HepG2 (cell line): ENCODE data around the gene BEAN1. TPM values are rescaled to one million over a fixed set of nuclear protein-coding genes. Genes with fewer than 3 reads are reported as not detected.

Source experiments
- ATAC-seq: fragments of 200-7000 bp; cut with Tn5 transposase; 3 replicates; pipeline ENCODE4 v1.9.1; 2020; ENCODE audit warnings: mild to moderate bottlenecking, moderate library complexity
- BruUV-seq: library from RNA; stranded (reverse); fragments of 400-500 nt; replicated peaks from 2 replicates; lab custom pipeline; 2021; lab: Mats Ljungman, UMichigan
- CTCF ChIA-PET: fragments of 300-600 bp; formaldehyde crosslinking; extraction: SDS; loops from one replicate; lab custom pipeline; 2021; ENCODE audit warnings: low total read pairs, inconsistent platforms, low intra/inter-chr PET ratio; lab: Yijun Ruan, JAX
- POLR2A ChIA-PET: fragments of 350-600 bp; sonication (Branson Sonifier 250); formaldehyde crosslinking; loops from one replicate; lab custom pipeline; 2020; ENCODE audit warnings: antibody characterized with exemption, inconsistent platforms; lab: Yijun Ruan, JAX
- DNase-seq: peaks from one replicate; pipeline ENCODE4 v3.0.0-alpha.2; 2015; ENCODE audit warnings: low spot score
- FAIRE-seq: peaks from 3 replicates; lab custom pipeline; 2011; peaks lifted over from hg19 to GRCh38; lab: Jason Lieb, UNC
- H2AFZ ChIP-seq: one replicate; pipeline ENCODE4 v1.6.1; 2011; ENCODE audit warnings: low read length, inconsistent platforms
- H3K27ac ChIP-seq: fragments of 300-600 bp; 3 replicates; pipeline ENCODE4 v1.8.0; 2011; ENCODE audit warnings: mixed run types, mild to moderate bottlenecking, mixed read lengths, low read length, inconsistent platforms; ENCODE audit not compliant: insufficient read depth; ENCODE audit errors: extremely low read length
- H3K27me3 ChIP-seq, 2 experiments: fragments of 200-600 bp in 1 of 2; 2 replicates in 1 of 2; 3 replicates in 1 of 2; pipeline versions ENCODE4 v1.6.0 to v1.8.0; 2011; ENCODE audit warnings: low read length in 2 of 2, mild to moderate bottlenecking in 2 of 2, moderate library complexity in 2 of 2, inconsistent platforms in 1 of 2; ENCODE audit not compliant: insufficient read depth in 2 of 2, control insufficient read depth in 1 of 2
- H3K36me3 ChIP-seq, 2 experiments: fragments of 200-600 bp in 1 of 2; replicated peaks in 1 of 2; 2 replicates in 1 of 2; 3 replicates in 1 of 2; pipeline versions ENCODE4 v1.5.1 to v1.8.0; 2011; ENCODE audit warnings: low read length in 2 of 2, inconsistent platforms in 1 of 2; ENCODE audit not compliant: insufficient read depth in 2 of 2, control insufficient read depth in 1 of 2
- H3K4me1 ChIP-seq: 2 replicates; pipeline ENCODE4 v1.5.1; 2012; ENCODE audit warnings: low read length, inconsistent platforms; ENCODE audit not compliant: insufficient read depth
- H3K4me2 ChIP-seq: 2 replicates; pipeline ENCODE4 v1.6.0; 2011; ENCODE audit warnings: low read depth, low read length, inconsistent platforms
- H3K4me3 ChIP-seq, 3 experiments: fragments of 200-600 bp in 1 of 3; sonication (generic), shearing (Covaris generic) in 1 of 3; replicated peaks in 1 of 3; 2 replicates each; pipeline ENCODE4 v1.5.1; 2011 to 2016; ENCODE audit warnings: low read length in 3 of 3, inconsistent platforms in 2 of 3, low read depth in 2 of 3, mild to moderate bottlenecking in 2 of 3, control low read depth in 1 of 3, mixed read lengths in 1 of 3; ENCODE audit not compliant: insufficient read depth in 1 of 3
- H3K79me2 ChIP-seq: one replicate; pipeline ENCODE4 v1.6.1; 2011; ENCODE audit warnings: low read length, inconsistent platforms; ENCODE audit not compliant: insufficient read depth
- H3K9ac ChIP-seq: 2 replicates; pipeline ENCODE4 v1.6.0; 2011; ENCODE audit warnings: mild to moderate bottlenecking, low read depth, low read length, inconsistent platforms; ENCODE audit not compliant: insufficient read depth
- H3K9me3 ChIP-seq: 2 replicates; pipeline ENCODE4 v1.5.1; 2012; ENCODE audit warnings: mild to moderate bottlenecking, low read length
- H4K20me1 ChIP-seq: 2 replicates; pipeline ENCODE4 v1.6.0; 2011; ENCODE audit warnings: inconsistent platforms, mild to moderate bottlenecking, low read length, moderate library complexity; ENCODE audit not compliant: insufficient read depth
- CBX5 ChIP-seq: sonication (generic); formaldehyde crosslinking; IDR thresholded peaks from 2 replicates; pipeline ENCODE4 v1.4.0; 2020; ENCODE audit warnings: missing genetic modification reagents, borderline replicate concordance
- HNRNPUL1 ChIP-seq: fragments of 200-400 bp; formaldehyde crosslinking; IDR thresholded peaks from 2 replicates; pipeline ENCODE4 v1.6.1; 2017; ENCODE audit warnings: low read depth, mild to moderate bottlenecking, low read length, moderate library complexity
- MEF2D ChIP-seq: sonication (generic); formaldehyde crosslinking; IDR thresholded peaks from 2 replicates; pipeline ENCODE4 v1.5.1; 2020; ENCODE audit warnings: mild to moderate bottlenecking, missing genetic modification reagents
- MIER3 ChIP-seq: IDR thresholded peaks from 2 replicates; pipeline ENCODE4 v1.6.1; 2016; ENCODE audit warnings: missing compliant biosample characterization, borderline replicate concordance
- MZF1 ChIP-seq: sonication (generic); formaldehyde crosslinking; IDR thresholded peaks from 2 replicates; pipeline ENCODE4 v1.8.1; 2023; ENCODE audit warnings: mild to moderate bottlenecking, missing genetic modification reagents, borderline replicate concordance
- USF2 ChIP-seq, 2 experiments: sonication (generic) in 1 of 2; formaldehyde crosslinking in 1 of 2; IDR thresholded peaks; 2 replicates each; pipeline versions ENCODE4 v1.5.1 to v1.6.1; 2011 to 2020; ENCODE audit warnings: borderline replicate concordance in 1 of 2, low read depth in 1 of 2, low read length in 1 of 2, mild to moderate bottlenecking in 1 of 2, missing genetic modification reagents in 1 of 2, moderate library complexity in 1 of 2
- ZBTB21 ChIP-seq: sonication (generic); formaldehyde crosslinking; IDR thresholded peaks from 2 replicates; pipeline ENCODE4 v1.4.0; 2020; ENCODE audit warnings: missing genetic modification reagents
- ZFYVE20 ChIP-seq: sonication (generic); formaldehyde crosslinking; IDR thresholded peaks from 2 replicates; pipeline ENCODE4 v1.8.0; 2023; ENCODE audit warnings: low read depth, mild to moderate bottlenecking, moderate library complexity, missing genetic modification reagents, borderline replicate concordance
- ZNF142 ChIP-seq: sonication (generic); formaldehyde crosslinking; IDR thresholded peaks from 2 replicates; pipeline ENCODE4 v1.4.0; 2020; ENCODE audit warnings: missing genetic modification reagents
- ZNF160 ChIP-seq: sonication (generic); formaldehyde crosslinking; IDR thresholded peaks from 2 replicates; pipeline ENCODE4 v1.8.0; 2022; ENCODE audit warnings: mild to moderate bottlenecking, inconsistent platforms, missing genetic modification reagents
- ZNF383 ChIP-seq: sonication (generic); formaldehyde crosslinking; IDR thresholded peaks from 2 replicates; pipeline ENCODE4 v1.4.0; 2020; ENCODE audit warnings: missing genetic modification reagents, mild to moderate bottlenecking, borderline replicate concordance
- ZNF414 ChIP-seq: sonication (generic); formaldehyde crosslinking; IDR thresholded peaks from 2 replicates; pipeline ENCODE4 v1.5.0; 2020; ENCODE audit warnings: missing genetic modification reagents
- ZNF652 ChIP-seq: IDR thresholded peaks from 2 replicates; pipeline ENCODE4 v1.6.1; 2016; ENCODE audit warnings: low read depth, borderline replicate concordance
- WGBS: methylation state at CpG from one replicate; pipeline ENCODE4 v1.1.6; 2017; ENCODE audit warnings: low lambda C conversion rate; 5-methylcytosine and 5-hydroxymethylcytosine counted together
- in situ Hi-C: cut with HindIII; loops from 2 replicates; pipeline ENCODE4 v1.10.0; 2017; ENCODE audit warnings: low pct_unique_long_range_greater_than_20kb; ENCODE audit not compliant: extremely low pct_ligation_motif_present
- intact Hi-C: fragments of 100-400 bp; cut with micrococcal nuclease; formaldehyde crosslinking; loops from one replicate; pipeline ENCODE4 v1.10.0; 2022; ENCODE audit not compliant: unreplicated experiment
- polyA plus RNA-seq, 8 experiments: library from polyadenylated mRNA; depleted of rRNA in 3 of 8; stranded (reverse) in 7 of 8; unstranded in 1 of 8; fragments of >200 nt; fragmentation: Illumina TruSeq in 4 of 8; extraction: Trizol in 4 of 8; gene quantifications; 2 replicates each; pipeline versions ENCODE4 v1.2.1 to v1.2.3, GENCODE V29; 2011 to 2016; ENCODE audit warnings: low read depth in 4 of 8, missing spikeins in 1 of 8, mixed read lengths in 1 of 8; ENCODE audit not compliant: insufficient read depth in 1 of 8
- total RNA-seq, 5 experiments: library from RNA; depleted of rRNA; stranded (reverse); fragments of >200 nt; fragmentation: Illumina TruSeq; extraction: Trizol; gene quantifications; 2 replicates each; pipeline ENCODE4 v1.2.3, GENCODE V29; 2016; ENCODE audit warnings: low read depth in 1 of 5

The BEAN1 gene
- total and polyA plus RNA-seq, 2 of the 13 experiments (the other 11 are each of a cell fraction or from before 2014, with no cell fraction given) = 0.53 to 1.4 TPM

GRCh38 chr16:66389256-66390176 lies 37.6 kb upstream of the BEAN1 start:
- ChIA-PET POLR2A (no interaction called here), CTCF (no interaction called here)
- Histone ChIP-seq H3K27ac (no peak overlapping the region), H3K9ac (no peak overlapping the region), H3K4me3 (no peak overlapping the region), H3K9me3 (no peaks in the 10 kb centered on the region), H4K20me1 (no peaks in the 10 kb centered on the region), H3K79me2 (no peaks in the 10 kb centered on the region), H3K4me2 (no peak overlapping the region), H2AFZ (no peak overlapping the region), H3K36me3 (no peaks in the 10 kb centered on the region), H3K27me3 (no peaks in the 10 kb centered on the region), H3K4me1 (peaks cover 30% of the 10 kb centered on the region)
- 95% methylated on average over 13 of the region's 13 CpGs for WGBS
- intact Hi-C loops = no loop called here
- FAIRE-seq (no peak), DNase-seq (no peak), ATAC-seq (no peak)
- BruUV-seq = no TSS peak
- in situ Hi-C loops = no loop called here
- TF ChIP-seq ZFYVE20 (CRISPR knock-in tag) (no peak), MIER3 (CRISPR knock-in tag) (no peak), CBX5 (CRISPR knock-in tag) (no peak), ZNF414 (CRISPR knock-in tag) (no peak), ZNF652 (CRISPR knock-in tag) (no peak), HNRNPUL1 (no peak), ZNF383 (no peak), MZF1 (CRISPR knock-in tag) (no peak), ZBTB21 (CRISPR knock-in tag) (no peak), ZNF160 (CRISPR knock-in tag) (no peak), ZNF142 (CRISPR knock-in tag) (no peak), USF2 (IDR thresholded peaks at IDR 0.05; ENCODE audit: low read depth, low read length) (no peak), USF2 (CRISPR knock-in tag; IDR thresholded peaks at IDR 0.05; ENCODE audit: borderline replicate concordance) (no peak), MEF2D (no peak)
